GM20000 (cell line): ENCODE results near the gene TPCN1.

Experiments used
- DNase-seq: peaks from one replicate; pipeline ENCODE4 v3.0.0; 2012; ENCODE audit warnings: low spot score
- CTCF ChIP-seq: IDR thresholded peaks from 2 replicates; pipeline ENCODE4 v1.5.1; 2012; ENCODE audit warnings: mild to moderate bottlenecking, control low read depth; ENCODE audit errors: extremely low read depth, missing control alignments

Gene TPCN1

GRCh38 chr12:113320401-113320800, 99.1 kb downstream of the TPCN1 start:
- TF ChIP-seq CTCF = no peak
- DNase-seq = no peak

GRCh38 chr12:113322343-113322742, 101.1 kb downstream of the TPCN1 start:
- no peak for TF ChIP-seq CTCF
- no peak for DNase-seq

- TF ChIP-seq CTCF = no peak
- DNase-seq = no peak
These were observed 104.7 kb downstream of the TPCN1 start for GRCh38 chr12:113325916-113326315.

- no peak for TF ChIP-seq CTCF
- no peak for DNase-seq
These were observed 105.6 kb downstream of the TPCN1 start for GRCh38 chr12:113326775-113327395.

- no peak for DNase-seq
- no peak for TF ChIP-seq CTCF
These were observed 107.2 kb downstream of the TPCN1 start for GRCh38 chr12:113328368-113328889.

GRCh38 chr12:113329022-113329790, 107.9 kb downstream of the TPCN1 start:
- no peak for DNase-seq
- TF ChIP-seq CTCF = no peak

GRCh38 chr12:113329791-113330417, 108.6 kb downstream of the TPCN1 start:
- TF ChIP-seq CTCF = no peak
- DNase-seq = no peak
